Ovary (tissue), 3 donors: Measurements from ENCODE around the gene F8.

Experiments
- EP300 ChIP-seq: sonication (generic); formaldehyde crosslinking; IDR thresholded peaks from one replicate; pipeline ENCODE4 v1.6.1; 2017; ENCODE audit warnings: antibody characterized with exemption
- POLR2A ChIP-seq: fragments of 450-650 bp; IDR thresholded peaks from one replicate; pipeline ENCODE4 v1.6.1; 2017; ENCODE audit warnings: antibody characterized with exemption, mild to moderate bottlenecking, moderate library complexity
- TF ChIP-seq, protein P1 (sequence below), 3 donors: fragments of 450-650 bp in 2 of 3; fragments of 200-600 bp in 1 of 3; IDR thresholded peaks; one replicate each; pipeline versions ENCODE4 v1.5.1 to v1.8.0; 2016 to 2022; ENCODE audit warnings: antibody characterized with exemption in 3 of 3, mild to moderate bottlenecking in 1 of 3
- donor health status: DM: no; HTN: no; CAD: no.

DNA sequence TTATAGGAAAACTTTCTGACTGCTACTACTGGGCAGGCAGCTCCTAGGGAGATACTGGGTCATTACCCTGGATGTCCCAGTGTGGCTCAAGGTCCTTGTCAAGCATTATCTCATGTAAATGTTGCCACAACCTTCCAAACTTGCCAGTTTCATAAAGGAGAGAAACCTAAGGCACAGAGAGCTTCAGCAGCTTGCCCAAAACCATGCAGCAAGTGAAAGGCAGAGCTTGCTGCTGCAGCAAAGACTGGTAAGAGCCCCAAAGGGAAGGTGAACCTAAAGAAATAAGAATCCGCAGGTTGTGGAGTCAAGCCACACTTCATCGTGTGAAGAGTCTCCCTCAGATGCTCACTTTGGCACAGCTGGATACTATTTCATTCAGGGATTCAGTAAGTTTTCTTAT, 219.6 kb downstream of the F8 start:
- TF ChIP-seq, protein P1, sequence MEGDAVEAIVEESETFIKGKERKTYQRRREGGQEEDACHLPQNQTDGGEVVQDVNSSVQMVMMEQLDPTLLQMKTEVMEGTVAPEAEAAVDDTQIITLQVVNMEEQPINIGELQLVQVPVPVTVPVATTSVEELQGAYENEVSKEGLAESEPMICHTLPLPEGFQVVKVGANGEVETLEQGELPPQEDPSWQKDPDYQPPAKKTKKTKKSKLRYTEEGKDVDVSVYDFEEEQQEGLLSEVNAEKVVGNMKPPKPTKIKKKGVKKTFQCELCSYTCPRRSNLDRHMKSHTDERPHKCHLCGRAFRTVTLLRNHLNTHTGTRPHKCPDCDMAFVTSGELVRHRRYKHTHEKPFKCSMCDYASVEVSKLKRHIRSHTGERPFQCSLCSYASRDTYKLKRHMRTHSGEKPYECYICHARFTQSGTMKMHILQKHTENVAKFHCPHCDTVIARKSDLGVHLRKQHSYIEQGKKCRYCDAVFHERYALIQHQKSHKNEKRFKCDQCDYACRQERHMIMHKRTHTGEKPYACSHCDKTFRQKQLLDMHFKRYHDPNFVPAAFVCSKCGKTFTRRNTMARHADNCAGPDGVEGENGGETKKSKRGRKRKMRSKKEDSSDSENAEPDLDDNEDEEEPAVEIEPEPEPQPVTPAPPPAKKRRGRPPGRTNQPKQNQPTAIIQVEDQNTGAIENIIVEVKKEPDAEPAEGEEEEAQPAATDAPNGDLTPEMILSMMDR (IDR thresholded peaks at IDR 0.05), result no peak
- TF ChIP-seq POLR2A, result no peak
- no peak for TF ChIP-seq EP300
